ENCODE data around the gene MLLT10. TPM values are rescaled to one million over a fixed set of nuclear protein-coding genes. Genes with fewer than 3 reads are reported as not detected.

Gene MLLT10
- total RNA-seq, 1 experiment from 2014 or later, result 58.4 TPM

GRCh38 chr10:21499701-21500577 lies 34.1 kb upstream of the MLLT10 start:
- H3K9me3 ChIP-seq (ENCODE audit: low read depth, low read length, poor library complexity, severe bottlenecking), result no peaks in the 10 kb centered on the region
- no peaks in the 10 kb centered on the region for H3K27me3 ChIP-seq (replicated peaks; ENCODE audit: insufficient read depth, low read depth, low read length, poor library complexity)
- intact Hi-C loops (cut with micrococcal nuclease; ENCODE audit: unreplicated experiment), result loop anchor here (5.0 to 10.0 kb wide), 3 partner anchors 32 to 825 kb away; partner anchors contain the start of genes BMI1 and MLLT10
- no peak overlapping the region for H3K4me3 ChIP-seq (ENCODE audit: low read depth, low read length, poor library complexity, severe bottlenecking)
- no peak for DNase-seq (ENCODE audit: low spot score)
- peaks cover 6% of the 10 kb centered on the region for H3K4me1 ChIP-seq (ENCODE audit: insufficient read depth, low read length, poor library complexity, severe bottlenecking)
- no peaks in the 10 kb centered on the region for H3K36me3 ChIP-seq (ENCODE audit: insufficient read depth, low read length, poor library complexity, severe bottlenecking)
- BruUV-seq (replicated peaks), result no TSS peak
- ChIA-PET POLR2A (ENCODE audit: low non-redundant PET) (no interaction called here), CTCF (no interaction called here)
- no peak for TF ChIP-seq CTCF (conservative IDR thresholded peaks at IDR 0.05; ENCODE audit: low read depth, low read length)
- TF ChIP-seq EZH2 (IDR thresholded peaks at IDR 0.05; ENCODE audit: borderline replicate concordance, low read depth, low read length, poor library complexity, severe bottlenecking), result no peak
- H3K27ac ChIP-seq (ENCODE audit: low read depth, low read length, poor library complexity, severe bottlenecking), result no peak overlapping the region

GRCh38 chr10:21500578-21500910 lies 33.5 kb upstream of the MLLT10 start:
- TF ChIP-seq CTCF (conservative IDR thresholded peaks at IDR 0.05; ENCODE audit: low read depth, low read length) (no peak), EZH2 (IDR thresholded peaks at IDR 0.05; ENCODE audit: borderline replicate concordance, low read depth, low read length, poor library complexity, severe bottlenecking) (no peak)
- intact Hi-C loops (cut with micrococcal nuclease; ENCODE audit: unreplicated experiment), result no loop called here
- ChIA-PET CTCF (no interaction called here), POLR2A (ENCODE audit: low non-redundant PET) (no interaction called here)
- H3K9me3 ChIP-seq (ENCODE audit: low read depth, low read length, poor library complexity, severe bottlenecking), result no peaks in the 10 kb centered on the region
- no peak for DNase-seq (ENCODE audit: low spot score)
- H3K27ac ChIP-seq (ENCODE audit: low read depth, low read length, poor library complexity, severe bottlenecking), result no peak overlapping the region
- BruUV-seq (replicated peaks), result no TSS peak
- no peaks in the 10 kb centered on the region for H3K27me3 ChIP-seq (replicated peaks; ENCODE audit: insufficient read depth, low read depth, low read length, poor library complexity)
- peaks cover 6% of the 10 kb centered on the region for H3K4me1 ChIP-seq (ENCODE audit: insufficient read depth, low read length, poor library complexity, severe bottlenecking)
- H3K4me3 ChIP-seq (ENCODE audit: low read depth, low read length, poor library complexity, severe bottlenecking), result no peak overlapping the region
- H3K36me3 ChIP-seq (ENCODE audit: insufficient read depth, low read length, poor library complexity, severe bottlenecking), result no peaks in the 10 kb centered on the region

- ChIA-PET CTCF (no interaction called here), POLR2A (ENCODE audit: low non-redundant PET) (no interaction called here)
- Histone ChIP-seq H3K27me3 (replicated peaks; ENCODE audit: insufficient read depth, low read depth, low read length, poor library complexity) (no peaks in the 10 kb centered on the region), H3K27ac (ENCODE audit: low read depth, low read length, poor library complexity, severe bottlenecking) (no peak overlapping the region), H3K9me3 (ENCODE audit: low read depth, low read length, poor library complexity, severe bottlenecking) (no peaks in the 10 kb centered on the region), H3K4me1 (ENCODE audit: insufficient read depth, low read length, poor library complexity, severe bottlenecking) (peaks cover 6% of the 10 kb centered on the region), H3K4me3 (ENCODE audit: low read depth, low read length, poor library complexity, severe bottlenecking) (no peak overlapping the region), H3K36me3 (ENCODE audit: insufficient read depth, low read length, poor library complexity, severe bottlenecking) (no peaks in the 10 kb centered on the region)
- TF ChIP-seq EZH2 (IDR thresholded peaks at IDR 0.05; ENCODE audit: borderline replicate concordance, low read depth, low read length, poor library complexity, severe bottlenecking) (no peak), CTCF (conservative IDR thresholded peaks at IDR 0.05; ENCODE audit: low read depth, low read length) (no peak)
- DNase-seq (ENCODE audit: low spot score), result no peak
- intact Hi-C loops (cut with micrococcal nuclease; ENCODE audit: unreplicated experiment), result no loop called here
- BruUV-seq (replicated peaks), result no TSS peak
Observed at GRCh38 chr10:21501091-21501490, 32.9 kb upstream of the MLLT10 start.
